Stimulated activated CD8-positive, alpha-beta memory T cell treated with anti-CD3 and anti-CD28 coated beads, Interleukin-7, amount 100 ng/mL, for 48 hours (primary cell): Measurements from ENCODE around the gene REV3L.
A peak's percentile ranks its signal among the peaks of the same experiment; 100 is the strongest.
"Not testable (repeated sequence)": the region's sequence is repeated elsewhere in the genome, so short reads cannot be mapped to it uniquely, and the experiment has no call there.

ENCODE experiments used
- DNase-seq, 2 donors: peaks; one replicate each; pipeline ENCODE4 v3.0.0-alpha.2; 2020; ENCODE audit warnings: low read depth in 1 of 2; ENCODE audit errors: extremely low read depth in 1 of 2

Gene REV3L

DNA sequence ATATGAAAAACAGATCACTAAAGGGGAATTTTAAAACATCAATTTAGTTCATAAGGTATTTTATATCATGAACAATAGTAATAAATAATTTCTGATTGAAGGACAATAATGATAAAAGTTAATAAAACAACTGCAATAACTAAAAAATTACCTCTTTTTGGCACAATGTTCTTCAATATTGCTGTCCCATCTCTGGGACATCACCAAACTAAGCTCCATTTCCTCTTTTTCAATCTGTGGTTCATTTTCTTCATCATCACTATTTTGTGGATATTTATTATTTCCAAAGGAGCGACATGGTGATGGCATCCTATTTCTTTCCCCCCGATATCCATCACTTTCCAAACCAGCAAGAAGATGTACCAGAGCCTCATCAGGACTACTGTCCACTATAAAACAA lies 103.2 kb downstream of the REV3L start:
- DNase-seq = no peak

DNA sequence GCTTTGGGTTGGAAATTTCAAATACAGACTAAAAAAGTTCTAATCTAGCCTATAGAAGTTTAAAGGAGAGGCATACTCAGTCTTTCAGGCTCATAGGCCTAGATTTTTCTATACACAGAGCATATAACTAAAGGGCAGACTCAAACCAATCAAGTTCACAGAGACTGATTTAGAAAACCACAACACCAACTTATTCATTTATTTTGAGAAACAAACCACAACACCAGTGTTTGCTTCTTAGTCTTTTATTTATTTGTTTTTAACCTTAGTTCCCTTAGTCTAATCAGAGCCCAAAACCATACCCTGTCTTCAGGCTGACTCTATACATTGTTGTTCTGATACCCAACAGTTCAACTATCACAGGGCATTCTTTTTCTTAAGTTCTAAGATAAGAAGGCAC lies 103.7 kb downstream of the REV3L start:
- no peak for DNase-seq

- DNase-seq = no peak
These were observed 105.4 kb downstream of the REV3L start for GRCh38 chr6:111377558-111378120.

DNA sequence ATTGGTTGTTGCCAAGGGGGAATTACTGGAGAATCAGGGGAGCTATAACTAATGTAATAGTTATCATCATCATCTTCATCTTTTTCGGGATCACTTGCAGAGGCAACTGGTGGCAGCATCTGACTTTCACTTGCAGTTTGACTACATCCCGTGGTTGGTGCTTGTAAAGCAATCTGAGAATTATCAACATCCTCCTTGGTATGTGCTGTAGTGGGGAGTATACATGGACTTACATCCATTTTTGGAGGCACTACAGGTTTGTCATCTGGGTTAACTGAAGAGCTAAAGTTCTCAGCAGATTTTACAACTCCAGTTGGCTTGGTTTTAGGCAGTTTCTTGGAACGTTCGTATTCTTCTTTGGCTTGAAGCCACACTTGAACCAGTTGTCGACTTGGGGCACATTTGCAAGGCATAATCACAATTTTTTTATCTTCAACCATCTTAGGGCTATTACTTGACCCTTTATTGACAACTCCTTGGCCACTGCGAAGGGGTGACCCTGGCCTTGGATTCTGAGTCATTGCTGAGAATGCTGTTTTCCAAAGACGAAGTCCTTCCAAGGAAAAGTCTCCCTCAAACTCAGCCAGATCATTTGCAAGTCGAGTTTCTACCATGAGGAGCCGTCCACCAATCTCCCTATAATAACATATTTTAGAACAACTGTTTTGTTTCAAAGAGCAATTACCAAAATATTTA lies 115.5 kb downstream of the REV3L start:
- peak in 1 of 2 donors; percentile 8 for DNase-seq

- no peak for DNase-seq
These were observed 121.4 kb downstream of the REV3L start for GRCh38 chr6:111361648-111362047.

DNA sequence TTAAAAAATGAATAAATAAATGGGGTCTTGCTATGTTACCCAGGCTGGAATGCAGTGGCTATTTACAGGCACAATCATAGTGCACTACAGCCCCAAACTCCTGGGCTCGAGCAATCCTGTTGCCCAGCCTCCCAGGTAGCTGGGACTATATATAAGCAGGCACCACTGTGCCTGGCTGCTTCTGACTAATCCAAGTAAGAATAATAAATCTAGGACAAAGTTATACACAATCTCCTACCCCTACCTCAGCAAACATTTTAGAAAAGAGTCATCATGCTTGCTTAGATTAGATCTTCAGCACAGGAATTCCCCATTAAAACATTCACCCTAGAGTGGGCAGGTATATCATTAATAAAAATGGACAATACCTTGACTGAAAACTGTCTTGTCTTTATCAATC lies 124.6 kb downstream of the REV3L start:
- no peak for DNase-seq

- no peak for DNase-seq
These were observed 125.3 kb downstream of the REV3L start for GRCh38 chr6:111357705-111358104.

- DNase-seq = no peak
These were observed 126.5 kb downstream of the REV3L start for GRCh38 chr6:111356551-111356950.

- DNase-seq = no peak
These were observed 128.1 kb downstream of the REV3L start for GRCh38 chr6:111354758-111355555.

GRCh38 chr6:111353912-111354462 lies 129.0 kb downstream of the REV3L start:
- no peak for DNase-seq

GRCh38 chr6:111347589-111347988 lies 135.4 kb downstream of the REV3L start:
- DNase-seq = no peak

- no peak for DNase-seq
These were observed 140.1 kb downstream of the REV3L start for GRCh38 chr6:111342913-111343312.

- no peak for DNase-seq
These were observed 143.7 kb downstream of the REV3L start for GRCh38 chr6:111339294-111339693.

- no peak for DNase-seq
These were observed 144.2 kb downstream of the REV3L start for GRCh38 chr6:111338843-111339242.

DNA sequence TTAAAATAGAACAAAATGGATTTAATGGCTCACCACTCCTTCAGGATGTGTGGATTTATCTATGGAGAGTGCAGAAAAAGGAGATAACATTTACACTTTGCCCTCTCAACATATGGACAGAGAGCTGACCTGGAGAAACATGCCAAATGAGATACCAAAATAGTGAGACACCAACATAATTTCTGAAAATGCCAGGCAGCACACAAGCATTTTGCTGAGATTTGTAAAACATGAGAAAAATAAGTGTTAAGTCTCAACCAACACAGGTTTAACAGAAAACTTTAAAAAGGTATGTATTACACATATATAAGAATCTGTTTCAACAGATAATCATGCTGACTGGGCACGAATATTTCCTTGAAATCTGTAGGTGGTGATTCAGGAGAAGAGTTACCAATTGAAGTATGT lies 145.2 kb downstream of the REV3L start:
- DNase-seq = no peak

DNA sequence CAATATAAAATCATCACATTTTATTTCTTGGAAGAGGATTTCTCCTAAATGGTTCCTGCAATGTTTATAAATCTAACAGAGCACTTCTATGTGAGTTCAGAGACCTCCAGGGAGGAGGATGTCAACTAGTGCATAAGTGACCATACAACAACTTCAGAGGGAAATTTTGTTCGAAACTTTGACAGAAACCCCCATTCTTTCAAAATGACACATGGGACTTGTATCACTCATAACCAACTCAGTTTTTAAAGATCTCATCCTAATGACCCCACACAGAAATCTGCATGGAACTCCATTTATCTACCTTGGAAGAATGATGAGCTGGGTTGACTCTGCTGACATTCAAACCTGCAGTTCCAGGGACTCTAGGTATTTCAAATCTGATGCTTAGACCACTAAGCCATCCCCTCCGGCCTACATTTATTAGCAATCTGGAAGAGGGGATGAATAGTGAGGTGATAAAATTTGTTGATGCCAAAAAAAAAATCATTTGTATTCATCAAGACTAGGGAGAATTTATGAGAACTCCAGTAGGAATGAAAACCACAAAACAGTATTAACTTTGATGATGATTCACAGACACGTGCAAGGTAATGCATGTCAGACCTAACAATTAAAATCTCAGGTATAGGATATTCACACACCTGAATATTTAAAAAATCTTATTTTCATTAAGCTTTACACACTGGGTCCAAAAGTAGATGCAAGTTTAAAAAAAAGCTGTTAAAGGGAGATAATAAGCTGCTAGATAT lies 153.0 kb downstream of the REV3L start:
- no peak for DNase-seq

DNA sequence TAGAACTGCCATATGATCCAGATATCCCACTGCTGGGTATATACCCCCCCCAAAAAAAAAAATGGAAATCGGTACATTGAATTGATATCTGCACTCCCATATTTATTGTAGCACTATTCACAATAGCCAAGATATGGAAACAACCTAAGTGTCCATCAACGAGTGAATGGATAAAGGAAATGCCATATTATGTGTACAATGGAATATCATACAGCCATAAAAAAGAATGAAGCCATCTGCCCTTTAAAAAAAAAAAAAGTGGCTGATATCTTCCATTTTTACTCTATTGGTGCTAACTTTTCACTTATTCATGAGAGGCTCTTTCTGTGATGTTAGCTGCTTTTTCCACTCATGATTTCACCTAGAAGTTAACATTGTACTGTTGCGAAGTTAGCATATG lies 156.5 kb downstream of the REV3L start:
- no peak for DNase-seq

GRCh38 chr6:111322145-111322544 lies 160.9 kb downstream of the REV3L start:
- no peak for DNase-seq

DNA sequence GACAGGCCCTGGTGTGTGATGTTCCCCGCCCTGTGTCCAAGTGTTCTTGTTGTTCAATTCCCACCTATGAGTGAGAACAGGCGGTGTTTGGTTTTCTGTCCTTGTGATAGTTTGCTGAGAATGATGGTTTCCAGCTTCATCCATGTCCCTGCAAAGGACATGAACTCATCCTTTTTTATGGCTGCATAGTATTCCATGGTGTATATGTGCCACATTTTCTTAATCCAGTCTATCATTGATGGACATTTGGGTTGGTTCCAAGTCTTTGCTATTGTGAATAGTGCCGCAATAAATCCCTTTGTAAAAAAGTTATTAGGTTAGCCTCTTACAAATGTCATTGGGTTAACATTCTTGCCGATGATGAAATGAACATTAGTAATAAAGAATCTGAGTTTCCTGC lies 175.1 kb downstream of the REV3L start:
- DNase-seq = not testable (repeated sequence)

GRCh38 chr6:111307275-111307858 lies 175.7 kb downstream of the REV3L start:
- DNase-seq = no peak
